Erythroblast (primary cell): Measurements from ENCODE around the gene GPR35.
"Not testable (repeated sequence)": the region's sequence is repeated elsewhere in the genome, so short reads cannot be mapped to it uniquely, and the experiment has no call there.

ENCODE experiments used
- DNase-seq, 2 experiments: peaks; one replicate each; lab custom pipeline; 2025; lab: John Stamatoyannopoulos, UW
- GATA1 ChIP-seq: IDR thresholded peaks from 2 replicates; pipeline ENCODE4 v1.6.1; 2011; ENCODE audit warnings: low read depth, mild to moderate bottlenecking, control low read depth, low read length, moderate library complexity
- POLR2A ChIP-seq: IDR thresholded peaks from 2 replicates; pipeline ENCODE4 v1.6.1; 2011; ENCODE audit warnings: mild to moderate bottlenecking, low read length

GPR35 gene

DNA sequence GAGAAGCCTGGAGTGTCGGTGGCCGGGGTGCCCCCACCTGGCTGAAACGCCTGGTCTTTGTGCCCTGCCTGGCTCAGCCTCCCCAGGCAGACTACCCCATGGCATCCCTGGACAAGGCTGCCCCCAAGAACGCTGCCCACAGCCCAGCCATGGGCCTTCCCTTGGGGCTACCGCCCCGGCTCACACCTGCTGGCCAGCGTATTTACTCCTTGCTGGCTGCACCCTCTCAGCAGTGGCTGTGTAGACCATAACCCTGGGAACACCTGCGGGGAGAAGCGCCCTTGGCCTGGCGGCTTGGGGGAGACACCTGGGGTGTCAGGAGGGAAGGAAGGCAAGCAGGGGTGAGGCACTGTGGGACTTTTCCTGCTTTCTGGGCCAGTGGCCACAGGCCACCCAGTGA, 21.4 kb upstream of the GPR35 start:
- DNase-seq, result no peak
- TF ChIP-seq POLR2A (no peak), GATA1 (no peak)

- peak; percentile 58 to 65 for DNase-seq
These were observed 20.9 kb upstream of the GPR35 start for GRCh38 chr2:240604291-240604938.

DNA sequence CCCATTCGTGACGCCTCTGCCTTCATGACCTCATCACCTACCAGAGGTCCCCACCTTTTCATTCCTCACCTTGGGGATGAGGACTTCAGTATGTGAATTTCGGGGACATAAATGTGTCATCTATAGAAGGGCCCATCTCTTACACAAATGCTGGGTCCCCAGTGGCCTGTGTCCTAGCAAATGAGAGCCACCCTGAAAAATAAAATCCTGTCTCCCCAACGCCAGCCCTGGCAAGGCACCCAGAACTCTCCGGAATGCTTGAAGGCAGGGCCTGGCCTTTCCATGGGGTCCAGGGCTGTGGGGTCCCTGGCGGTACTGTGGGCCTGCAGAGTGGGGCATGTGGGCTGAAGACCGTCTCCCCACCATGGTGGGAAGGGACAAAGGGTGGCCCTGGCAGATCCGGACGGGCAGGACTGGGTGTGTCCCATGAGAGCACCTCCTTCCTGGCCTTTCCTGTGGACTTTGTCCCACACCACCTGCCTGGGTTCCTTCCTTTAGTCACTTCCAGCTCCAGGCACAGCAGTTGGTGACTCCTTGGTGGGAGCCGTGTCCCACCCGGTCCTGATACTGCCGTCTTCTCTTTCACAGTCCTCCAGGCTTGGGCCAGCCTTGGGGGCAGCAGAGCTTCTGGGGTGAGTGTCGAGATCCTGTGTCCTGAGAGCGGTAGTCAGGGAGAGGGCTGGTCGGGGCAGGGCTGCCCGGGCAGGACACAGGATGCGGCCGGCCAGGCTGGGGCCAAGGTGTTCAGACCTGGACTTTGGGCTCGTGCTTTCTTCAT, 20.2 kb upstream of the GPR35 start:
- no peak for TF ChIP-seq GATA1
- TF ChIP-seq POLR2A, result no peak

More at GRCh38 chr2:240604291-240604938, 20.9 kb upstream of the GPR35 start:
- no peak for TF ChIP-seq GATA1
- no peak for TF ChIP-seq POLR2A

DNA sequence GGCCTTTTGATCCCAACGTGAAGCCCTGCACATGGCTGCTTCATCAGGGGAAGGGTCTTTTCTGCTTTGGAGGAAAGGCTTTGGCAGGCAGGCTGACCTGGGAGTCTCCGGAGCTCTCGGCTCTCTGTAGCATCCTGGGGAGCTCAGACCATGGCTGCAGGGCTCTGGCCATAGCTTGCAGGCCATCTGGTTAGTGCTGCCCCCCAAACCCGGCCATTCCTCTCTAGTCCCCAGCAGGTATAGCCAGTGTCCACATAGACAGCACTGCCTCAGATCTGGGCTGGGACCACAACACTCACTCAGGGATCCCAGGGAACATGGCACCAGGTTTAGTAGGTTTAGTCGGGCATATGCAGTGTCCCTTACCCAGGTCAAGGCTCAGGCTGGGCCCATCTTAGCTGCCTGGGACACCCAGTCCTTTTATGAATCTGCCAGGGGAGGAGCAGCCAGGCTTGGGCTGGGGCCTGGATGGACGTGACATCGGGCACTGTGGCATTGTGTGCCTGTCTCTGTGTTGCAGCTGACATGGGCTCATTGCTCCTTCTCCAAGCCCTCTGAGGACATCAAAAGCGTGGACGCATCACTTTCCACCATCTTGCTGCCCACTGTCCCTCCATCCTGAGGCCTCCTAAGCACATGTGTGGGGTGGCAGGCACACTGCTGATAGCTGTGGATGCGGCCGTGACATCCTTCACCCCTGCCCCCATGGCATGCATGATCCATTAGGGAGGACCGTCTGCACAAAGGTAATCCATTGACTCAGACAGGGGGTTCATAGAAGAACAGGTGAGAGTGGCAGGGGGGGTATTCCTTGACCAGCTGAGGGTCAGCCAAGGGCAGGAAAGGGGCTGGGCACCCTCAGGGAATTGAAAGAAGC, 19.2 kb upstream of the GPR35 start:
- no peak for DNase-seq

More for the DNA sequence above, 20.2 kb upstream of the GPR35 start:
- no peak for DNase-seq

GRCh38 chr2:240611601-240612210, 13.6 kb upstream of the GPR35 start:
- DNase-seq, result no peak
- TF ChIP-seq POLR2A (no peak), GATA1 (no peak)

More for the DNA sequence above, 19.2 kb upstream of the GPR35 start:
- no peak for TF ChIP-seq POLR2A
- TF ChIP-seq GATA1, result no peak

GRCh38 chr2:240613781-240614180, 11.5 kb upstream of the GPR35 start:
- no peak for DNase-seq
- TF ChIP-seq GATA1 (no peak), POLR2A (no peak)

- DNase-seq, result no peak
- TF ChIP-seq GATA1, result no peak
- TF ChIP-seq POLR2A, result no peak
These were observed 10.9 kb upstream of the GPR35 start for GRCh38 chr2:240614391-240614790.

DNA sequence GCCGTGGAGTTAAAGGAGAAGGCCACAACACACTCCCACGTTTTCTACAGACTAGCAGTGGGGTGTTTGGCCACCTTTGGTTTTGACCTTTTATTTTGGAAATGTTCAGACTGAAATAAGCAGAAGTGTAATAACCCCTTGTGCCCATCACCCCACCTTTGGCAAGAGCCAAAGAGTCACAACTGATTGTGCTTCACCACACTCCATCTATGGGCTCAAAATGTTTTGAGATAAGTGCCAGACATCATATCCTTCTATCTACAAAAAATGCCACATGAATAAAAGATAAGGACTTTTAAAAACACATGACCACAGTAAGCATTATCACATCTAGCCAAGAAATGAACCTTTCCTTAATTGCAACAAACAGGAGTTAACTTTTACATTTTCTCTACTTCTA, 9.9 kb upstream of the GPR35 start:
- TF ChIP-seq POLR2A (no peak), GATA1 (no peak)
- DNase-seq, result peak in 1 of 2 experiments; percentile 31

DNA sequence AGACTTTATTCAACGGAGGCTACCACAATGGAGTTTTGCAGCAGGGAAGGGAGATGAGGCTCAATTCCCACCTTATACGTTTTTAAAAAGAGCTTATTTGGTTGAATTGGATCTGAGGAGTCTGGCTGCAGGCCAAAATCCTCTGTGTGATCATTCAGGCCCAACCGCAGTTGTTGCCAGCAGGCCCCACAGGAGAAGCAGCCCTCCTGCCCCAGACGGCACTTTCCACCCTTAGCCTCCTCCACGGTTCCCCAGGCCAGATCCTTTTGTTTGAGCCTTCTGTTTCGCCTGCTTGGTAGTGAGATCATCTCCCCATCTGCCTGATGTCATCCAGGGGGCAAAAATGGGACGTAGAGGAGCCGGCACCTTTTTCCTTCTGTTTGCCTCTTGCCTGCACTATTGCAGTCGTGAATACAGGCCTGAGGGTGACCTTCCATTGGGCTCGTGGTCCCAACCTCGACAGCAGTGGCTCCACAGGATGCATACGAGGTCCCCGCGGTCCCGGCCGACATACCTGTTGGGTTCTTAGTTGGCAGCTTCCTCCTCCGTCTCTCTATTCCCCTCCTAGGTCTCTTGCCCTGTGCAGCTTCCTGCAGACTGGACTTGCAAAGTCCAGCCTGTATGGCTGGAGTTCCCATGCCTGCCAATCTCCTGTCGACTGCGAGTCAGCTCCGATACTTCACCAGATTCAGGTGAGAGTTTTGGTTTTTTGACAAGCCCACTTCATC, 9.3 kb upstream of the GPR35 start:
- TF ChIP-seq GATA1 (no peak), POLR2A (no peak)
- DNase-seq, result peak in 1 of 2 experiments; percentile 31

GRCh38 chr2:240616860-240617666, 8.2 kb upstream of the GPR35 start:
- not testable (repeated sequence) for DNase-seq

DNA sequence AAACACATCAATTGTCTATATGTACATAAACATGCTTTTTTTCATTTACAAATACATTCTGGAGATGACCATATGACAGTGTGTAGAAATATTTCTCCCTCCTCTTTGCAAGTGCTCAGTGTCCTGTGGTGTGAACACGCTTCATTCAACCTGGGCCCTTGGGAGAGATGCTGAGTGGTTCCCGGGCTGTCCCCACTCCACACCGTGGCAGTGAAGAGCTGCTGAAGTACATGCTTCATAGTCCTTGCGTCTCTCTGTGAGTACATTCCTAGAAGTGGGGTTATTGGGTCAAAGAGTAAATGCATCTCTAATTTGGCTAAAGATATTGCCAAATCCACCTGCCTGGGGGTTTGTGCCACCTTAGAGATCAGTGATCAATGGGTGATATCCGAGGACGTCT, 6.5 kb upstream of the GPR35 start:
- no peak for TF ChIP-seq POLR2A
- no peak for DNase-seq

DNA sequence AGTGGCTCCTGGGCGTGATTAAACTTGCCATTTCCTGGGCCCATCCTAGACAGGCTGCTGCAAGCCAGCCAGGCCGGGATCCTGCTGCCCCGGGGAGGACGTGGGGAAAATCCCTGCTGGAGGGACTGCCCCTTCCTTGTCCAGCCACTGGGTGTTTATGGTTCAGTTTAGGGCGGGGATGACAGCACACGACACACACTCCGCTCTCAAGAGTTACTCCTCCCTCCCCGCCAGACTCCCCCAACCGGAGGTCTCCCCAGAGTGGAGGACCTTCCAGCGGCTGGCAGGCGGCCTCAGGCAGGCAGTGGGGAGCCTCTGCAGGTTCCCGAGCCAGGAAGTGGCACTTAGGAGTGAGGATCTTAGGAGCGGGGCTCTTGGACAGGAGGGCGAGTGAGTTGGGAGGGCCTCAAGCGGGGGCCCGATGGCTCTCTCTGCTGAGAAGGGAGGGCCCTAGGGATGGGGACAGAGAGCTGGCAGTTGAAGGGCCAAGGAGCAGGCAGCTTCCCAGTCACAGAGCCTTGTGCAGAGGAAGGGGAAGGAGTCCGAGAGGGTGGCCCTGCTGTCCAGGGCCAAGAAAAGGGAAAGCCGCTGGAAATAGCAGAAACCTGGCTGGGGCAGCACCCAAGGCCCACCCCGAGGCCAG, 5.7 kb upstream of the GPR35 start:
- no peak for DNase-seq
- TF ChIP-seq GATA1 (no peak), POLR2A (no peak)
